T-helper 17 cell (primary cell): Measurements from ENCODE around the gene LRRC10. TPM values are rescaled to one million over a fixed set of nuclear protein-coding genes. Genes with fewer than 3 reads are reported as not detected.

Experiments
- ATAC-seq: fragments of 150-1000 bp; cut with Tn5 transposase; 2 replicates; pipeline ENCODE4 v1.10.0; 2021; ENCODE audit warnings: mild to moderate bottlenecking, moderate library complexity
- DNase-seq, 3 donors: peaks; one replicate each; pipeline versions ENCODE4 v3.0.0 to v3.0.0-alpha.2; 2020 to 2021
- H3K9me3 ChIP-seq: one replicate; pipeline ENCODE4 v1.7.0; 2013; ENCODE audit warnings: low read length, mild to moderate bottlenecking; ENCODE audit not compliant: control insufficient read depth, poor library complexity, severe bottlenecking
- H3K27ac Mint-ChIP-seq: one replicate; pipeline ENCODE4 v1.8.0; 2022; ENCODE audit warnings: mild to moderate bottlenecking, moderate library complexity, mixed read lengths
- H3K27me3 Mint-ChIP-seq: one replicate; pipeline ENCODE4 v1.8.0; 2022; ENCODE audit warnings: mixed read lengths
- H3K36me3 Mint-ChIP-seq: one replicate; pipeline ENCODE4 v1.8.0; 2022; ENCODE audit warnings: low read depth, mixed read lengths
- H3K4me1 Mint-ChIP-seq: one replicate; pipeline ENCODE4 v1.8.0; 2022; ENCODE audit warnings: mild to moderate bottlenecking, mixed read lengths
- H3K4me3 Mint-ChIP-seq: one replicate; pipeline ENCODE4 v1.8.0; 2022; ENCODE audit warnings: mild to moderate bottlenecking, moderate library complexity, mixed read lengths
- total RNA-seq, 4 donors: library from RNA in 2 of 4; stranded (reverse) in 2 of 4; gene quantifications; one replicate each; pipeline ENCODE4 v1.2.3 and lab custom pipeline; 2022 to 2026

The LRRC10 gene
- not detected for total RNA-seq
- 0 reads per million in 2 donors for total RNA-seq (lab: John Stamatoyannopoulos, UW)

- no peaks in the 10 kb centered on the region for H3K36me3 Mint-ChIP-seq
- H3K27me3 Mint-ChIP-seq, result peaks cover 16% of the 10 kb centered on the region
- H3K4me1 Mint-ChIP-seq, result no peaks in the 10 kb centered on the region
- no peaks in the 10 kb centered on the region for H3K9me3 ChIP-seq
- no peak within 1 kb of the TSS for H3K27ac Mint-ChIP-seq
- no peak for ATAC-seq
- H3K4me3 Mint-ChIP-seq, result no peak within 1 kb of the TSS
- DNase-seq, result no peak
Observed at GRCh38 chr12:69610729-69611128, at the start of gene LRRC10. Gene LRRC10 (minus strand): TSS chr12:69610907. CDS start chr12:69610838, 69 bp downstream.

- H3K4me1 Mint-ChIP-seq, result peaks cover 2% of the 10 kb centered on the region
- DNase-seq (no peak), ATAC-seq (no peak)
- no peaks in the 10 kb centered on the region for H3K9me3 ChIP-seq
- H3K4me3 Mint-ChIP-seq, result no peak overlapping the region
- peaks cover 2% of the 10 kb centered on the region for H3K36me3 Mint-ChIP-seq
- no peak overlapping the region for H3K27ac Mint-ChIP-seq
- peaks cover 38% of the 10 kb centered on the region for H3K27me3 Mint-ChIP-seq
Observed at GRCh38 chr12:69660164-69660863, 49.6 kb upstream of the LRRC10 start.

- ATAC-seq (no peak), DNase-seq (no peak)
- Mint-ChIP-seq H3K36me3 (no peaks in the 10 kb centered on the region), H3K27me3 (peaks cover 25% of the 10 kb centered on the region), H3K4me1 (no peaks in the 10 kb centered on the region), H3K4me3 (no peak overlapping the region), H3K27ac (no peak overlapping the region)
- H3K9me3 ChIP-seq, result no peaks in the 10 kb centered on the region
Observed at GRCh38 chr12:69658203-69658602, 47.5 kb upstream of the LRRC10 start.

GRCh38 chr12:69657376-69658137, 46.9 kb upstream of the LRRC10 start:
- Mint-ChIP-seq H3K4me1 (no peaks in the 10 kb centered on the region), H3K27ac (no peak overlapping the region), H3K27me3 (peaks cover 27% of the 10 kb centered on the region), H3K4me3 (no peak overlapping the region), H3K36me3 (no peaks in the 10 kb centered on the region)
- no peaks in the 10 kb centered on the region for H3K9me3 ChIP-seq
- DNase-seq (no peak), ATAC-seq (no peak)

- DNase-seq, result no peak
- H3K9me3 ChIP-seq, result no peaks in the 10 kb centered on the region
- peaks cover 35% of the 10 kb centered on the region for H3K27me3 Mint-ChIP-seq
- no peak overlapping the region for H3K4me3 Mint-ChIP-seq
- no peak overlapping the region for H3K27ac Mint-ChIP-seq
- ATAC-seq, result no peak
- H3K4me1 Mint-ChIP-seq, result no peaks in the 10 kb centered on the region
- no peaks in the 10 kb centered on the region for H3K36me3 Mint-ChIP-seq
Observed at GRCh38 chr12:69655616-69656340, 45.1 kb upstream of the LRRC10 start.

- no peak overlapping the region for H3K27ac Mint-ChIP-seq
- DNase-seq, result no peak
- peaks cover 34% of the 10 kb centered on the region for H3K27me3 Mint-ChIP-seq
- H3K4me3 Mint-ChIP-seq, result no peak overlapping the region
- no peaks in the 10 kb centered on the region for H3K4me1 Mint-ChIP-seq
- no peak for ATAC-seq
- no peaks in the 10 kb centered on the region for H3K9me3 ChIP-seq
- H3K36me3 Mint-ChIP-seq, result peaks cover 3% of the 10 kb centered on the region
Observed at GRCh38 chr12:69653703-69654102, 43.0 kb upstream of the LRRC10 start.

- H3K36me3 Mint-ChIP-seq, result peaks cover 3% of the 10 kb centered on the region
Observed at GRCh38 chr12:69651922-69652321, 41.2 kb upstream of the LRRC10 start.

GRCh38 chr12:69649529-69649928, 38.8 kb upstream of the LRRC10 start:
- no peak overlapping the region for H3K27ac Mint-ChIP-seq
- H3K9me3 ChIP-seq, result no peaks in the 10 kb centered on the region
- no peak for ATAC-seq
- peaks cover 49% of the 10 kb centered on the region for H3K27me3 Mint-ChIP-seq
- no peaks in the 10 kb centered on the region for H3K4me1 Mint-ChIP-seq
- H3K36me3 Mint-ChIP-seq, result peaks cover 3% of the 10 kb centered on the region
- H3K4me3 Mint-ChIP-seq, result no peak overlapping the region
- DNase-seq, result no peak

More at GRCh38 chr12:69651922-69652321, 41.2 kb upstream of the LRRC10 start:
- ATAC-seq (no peak), DNase-seq (no peak)
- Mint-ChIP-seq H3K27ac (no peak overlapping the region), H3K4me3 (no peak overlapping the region), H3K27me3 (peaks cover 44% of the 10 kb centered on the region), H3K4me1 (no peaks in the 10 kb centered on the region)
- H3K9me3 ChIP-seq, result no peaks in the 10 kb centered on the region

- H3K9me3 ChIP-seq, result no peaks in the 10 kb centered on the region
- H3K27me3 Mint-ChIP-seq, result peaks cover 49% of the 10 kb centered on the region
- ATAC-seq (no peak), DNase-seq (no peak)
- peaks cover 3% of the 10 kb centered on the region for H3K36me3 Mint-ChIP-seq
- no peak overlapping the region for H3K4me3 Mint-ChIP-seq
- no peaks in the 10 kb centered on the region for H3K4me1 Mint-ChIP-seq
- H3K27ac Mint-ChIP-seq, result no peak overlapping the region
Observed at GRCh38 chr12:69648476-69648875, 37.8 kb upstream of the LRRC10 start.

GRCh38 chr12:69647178-69647577, 36.5 kb upstream of the LRRC10 start:
- Mint-ChIP-seq H3K4me1 (no peaks in the 10 kb centered on the region), H3K27ac (no peak overlapping the region), H3K27me3 (peaks cover 40% of the 10 kb centered on the region), H3K4me3 (no peak overlapping the region), H3K36me3 (peaks cover 3% of the 10 kb centered on the region)
- DNase-seq, result no peak
- no peak for ATAC-seq
- H3K9me3 ChIP-seq, result no peaks in the 10 kb centered on the region

GRCh38 chr12:69645031-69645430, 34.3 kb upstream of the LRRC10 start:
- H3K4me3 Mint-ChIP-seq, result no peak overlapping the region
- no peak for ATAC-seq

GRCh38 chr12:69644511-69644910, 33.8 kb upstream of the LRRC10 start:
- Mint-ChIP-seq H3K36me3 (no peaks in the 10 kb centered on the region), H3K27me3 (peaks cover 24% of the 10 kb centered on the region), H3K4me1 (peaks cover 1% of the 10 kb centered on the region), H3K4me3 (no peak overlapping the region), H3K27ac (no peak overlapping the region)
- DNase-seq, result no peak
- no peak for ATAC-seq
- H3K9me3 ChIP-seq, result no peaks in the 10 kb centered on the region

More at GRCh38 chr12:69645031-69645430, 34.3 kb upstream of the LRRC10 start:
- Mint-ChIP-seq H3K27ac (no peak overlapping the region), H3K4me1 (no peaks in the 10 kb centered on the region), H3K36me3 (no peaks in the 10 kb centered on the region), H3K27me3 (peaks cover 29% of the 10 kb centered on the region)
- no peaks in the 10 kb centered on the region for H3K9me3 ChIP-seq
- DNase-seq, result no peak

- peaks cover 2% of the 10 kb centered on the region for H3K4me1 Mint-ChIP-seq
- no peak overlapping the region for H3K27ac Mint-ChIP-seq
- no peaks in the 10 kb centered on the region for H3K9me3 ChIP-seq
- no peak for ATAC-seq
- H3K36me3 Mint-ChIP-seq, result no peaks in the 10 kb centered on the region
- DNase-seq, result no peak
- no peak overlapping the region for H3K4me3 Mint-ChIP-seq
- peaks cover 10% of the 10 kb centered on the region for H3K27me3 Mint-ChIP-seq
Observed at GRCh38 chr12:69642531-69642930, 31.8 kb upstream of the LRRC10 start.
